HG03108 (cell line): Measurements from ENCODE around the gene SHMT2.

ENCODE experiments used
- ATAC-seq: cut with Tn5 transposase; IDR thresholded peaks from one replicate; pipeline ENCODE4 v1.9.1; 2021; ENCODE audit warnings: moderate library complexity; ENCODE audit not compliant: unreplicated experiment

Gene SHMT2

DNA sequence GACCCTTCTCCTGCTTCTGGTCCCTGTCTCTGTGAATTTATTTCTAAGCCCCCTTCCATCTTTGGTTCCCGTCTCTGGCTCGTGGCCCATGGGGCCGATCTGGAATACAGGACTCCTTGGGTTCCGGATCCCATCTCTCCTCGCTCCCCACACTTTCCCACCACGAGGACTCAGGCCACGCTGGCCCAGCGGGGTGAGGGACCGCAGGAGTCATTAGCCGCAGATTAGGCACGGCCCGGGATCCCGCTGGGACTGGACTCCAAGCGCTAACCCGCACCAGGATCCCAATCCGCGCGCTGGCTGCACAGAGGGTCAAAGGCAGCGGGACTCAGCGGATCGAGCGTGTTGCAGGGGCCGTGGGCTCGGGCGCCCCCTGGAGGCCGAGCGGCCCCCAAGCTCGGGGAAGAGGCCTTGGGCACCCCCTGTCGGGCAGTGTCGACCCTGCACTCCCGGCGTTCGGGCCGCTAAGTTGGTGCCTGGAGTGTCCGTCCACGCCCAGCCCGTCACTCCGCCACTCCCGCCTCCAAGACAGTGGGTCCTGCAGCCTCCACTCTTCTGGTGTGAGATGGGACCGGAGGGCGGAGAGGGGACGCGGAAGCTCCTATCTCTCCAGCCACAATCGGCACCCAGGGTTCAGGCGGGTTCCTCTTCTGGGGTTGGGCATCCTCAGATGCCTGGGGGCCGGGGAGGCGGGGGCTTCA lies 9.5 kb downstream of the SHMT2 start:
- peak; percentile 43 for ATAC-seq

DNA sequence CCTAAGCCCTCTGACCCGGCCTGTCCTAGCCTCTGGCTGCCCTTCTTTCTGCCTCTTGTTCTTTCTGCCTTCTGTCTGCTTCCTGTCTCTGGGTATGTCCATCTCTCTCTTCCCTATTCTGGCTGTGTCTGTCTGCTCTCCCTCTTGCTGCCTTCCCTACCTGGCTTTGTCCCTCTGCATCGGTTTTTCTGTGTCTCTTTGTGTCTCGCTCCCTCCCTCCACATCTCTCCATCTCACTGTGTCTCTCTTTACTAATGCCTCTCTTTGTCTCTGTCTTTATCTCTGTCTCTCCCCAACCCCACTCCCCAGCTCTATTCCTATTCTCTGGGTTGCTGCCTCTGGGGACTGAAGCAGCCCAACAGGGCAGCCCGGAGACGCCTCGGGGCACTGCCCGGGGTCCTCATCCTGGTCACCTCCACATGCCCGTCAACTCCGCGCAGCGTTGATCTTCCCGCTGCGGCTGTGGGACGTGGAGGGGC lies 10.1 kb downstream of the SHMT2 start:
- ATAC-seq, result no peak

GRCh38 chr12:57240066-57240921 lies 10.8 kb downstream of the SHMT2 start:
- ATAC-seq, result no peak

GRCh38 chr12:57240926-57241401 lies 11.5 kb downstream of the SHMT2 start:
- no peak for ATAC-seq

DNA sequence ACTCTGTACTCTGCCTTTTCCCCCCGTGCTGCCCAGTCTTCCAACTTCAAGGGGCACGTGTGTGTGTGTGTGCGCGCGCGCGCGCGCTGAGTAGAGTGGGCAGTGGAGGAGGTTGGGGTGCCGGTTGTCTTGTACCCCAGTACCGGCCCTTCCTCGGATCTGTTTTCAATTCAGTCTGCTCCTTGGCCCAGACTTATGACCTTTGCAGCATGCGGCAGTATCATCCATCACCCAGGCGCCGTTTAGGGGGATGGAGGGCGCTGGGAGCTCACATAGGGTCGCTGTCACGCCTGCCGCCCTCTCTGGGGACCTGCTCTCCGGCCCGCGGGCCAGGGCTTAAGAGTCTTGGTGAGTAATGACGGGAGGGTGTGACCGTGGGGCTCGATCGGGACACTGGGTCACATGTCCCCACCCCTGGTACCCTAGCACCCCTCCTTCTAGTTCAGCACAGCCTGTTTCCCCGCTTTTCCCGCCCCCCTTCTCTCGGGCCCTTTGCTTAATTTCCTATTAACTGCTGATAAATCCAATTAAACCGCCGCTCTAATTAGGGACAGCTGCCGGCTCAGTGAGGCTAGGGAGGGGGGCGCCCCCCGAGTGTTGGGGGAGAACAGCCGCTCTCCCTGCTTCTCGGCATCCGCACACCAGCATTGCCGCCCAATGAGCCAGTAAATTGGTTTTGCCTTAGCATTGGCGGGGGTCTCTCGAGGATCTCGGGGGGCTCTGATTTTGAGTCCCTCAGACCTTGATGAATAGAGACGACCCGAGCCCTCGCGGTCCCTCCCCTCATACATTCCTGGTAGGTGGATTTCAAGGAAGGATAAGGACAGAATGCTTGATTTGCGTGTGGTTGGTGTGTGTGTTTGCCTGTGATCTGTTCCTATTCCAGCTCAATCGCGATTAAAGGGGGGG lies 12.1 kb downstream of the SHMT2 start:
- no peak for ATAC-seq

DNA sequence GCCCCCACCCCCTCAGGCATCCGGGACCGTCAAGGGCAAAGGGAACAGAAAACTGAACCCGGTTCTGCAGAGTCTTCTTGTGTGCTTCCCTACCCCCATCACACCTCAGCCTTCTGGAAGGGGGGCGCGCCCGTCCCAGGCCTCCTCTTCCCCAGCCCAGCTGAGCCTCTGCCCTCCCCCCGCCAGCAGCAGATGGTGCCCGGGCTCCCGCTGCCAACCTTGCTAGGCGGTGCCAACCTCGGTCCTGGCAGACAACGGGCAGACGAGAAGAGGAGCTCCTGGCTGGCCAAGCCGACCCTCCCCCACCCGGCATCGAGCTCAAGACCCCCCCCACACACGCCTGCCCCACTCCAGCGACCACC lies 12.8 kb downstream of the SHMT2 start:
- no peak for ATAC-seq

GRCh38 chr12:57242691-57243454 lies 13.4 kb downstream of the SHMT2 start:
- no peak for ATAC-seq

DNA sequence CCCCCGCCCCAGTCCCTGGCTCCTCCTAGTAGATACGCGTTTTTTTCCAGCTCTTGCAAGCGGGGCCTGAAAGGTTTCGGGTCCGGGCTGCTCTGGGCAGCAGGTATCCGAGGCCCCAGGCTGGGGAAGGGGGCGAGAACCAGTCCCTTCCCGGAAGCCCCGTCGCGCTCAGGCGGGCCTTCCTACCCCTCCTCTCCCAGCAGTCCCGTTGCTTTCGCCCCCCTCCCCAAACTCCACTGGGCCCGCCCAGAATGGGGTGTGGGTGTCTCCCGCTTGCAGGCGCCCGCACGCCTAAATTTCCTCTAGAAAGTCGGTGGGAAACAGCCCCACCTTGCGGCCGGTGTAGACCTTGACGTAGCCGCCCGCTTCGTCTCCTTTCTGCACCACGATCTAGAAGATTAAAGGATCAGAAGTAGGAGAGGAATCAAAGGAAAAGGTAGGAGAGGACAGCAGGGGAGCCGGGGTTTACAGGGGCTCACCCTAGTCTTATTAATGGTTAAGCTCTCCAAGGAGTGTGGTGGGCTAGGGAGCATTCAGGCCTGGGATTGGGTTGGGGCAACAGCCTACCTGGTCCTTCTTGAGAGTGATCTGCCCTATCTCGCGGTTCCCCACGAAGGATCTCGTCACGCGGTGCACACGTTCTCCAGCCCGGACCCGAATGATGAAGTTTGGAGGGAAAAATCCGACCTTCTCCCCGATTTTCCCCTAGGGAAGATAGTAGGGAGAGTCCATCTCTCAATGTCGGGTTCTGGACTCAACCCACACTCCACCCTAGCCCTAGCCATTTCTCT lies 14.2 kb downstream of the SHMT2 start:
- ATAC-seq, result no peak

GRCh38 chr12:57244312-57244696 lies 14.8 kb downstream of the SHMT2 start:
- no peak for ATAC-seq

DNA sequence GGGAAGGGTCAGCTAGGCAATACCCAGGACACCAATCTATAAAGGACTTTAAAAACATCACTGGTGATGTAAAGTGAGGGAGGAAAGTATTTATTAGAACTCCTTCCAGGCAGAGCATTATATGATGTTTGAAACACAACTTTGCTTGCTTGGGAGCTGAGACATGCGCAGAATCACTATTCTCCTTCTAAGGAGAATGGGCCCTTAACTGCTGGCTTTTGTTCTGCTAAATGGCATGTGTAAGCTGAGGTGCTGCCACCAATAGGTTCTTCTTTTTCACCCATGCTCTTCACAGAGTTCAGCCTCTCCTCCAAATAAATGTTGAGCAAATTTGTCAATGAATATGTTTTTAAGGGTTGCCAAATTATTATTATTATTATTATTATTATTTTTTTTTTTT lies 17.5 kb downstream of the SHMT2 start:
- ATAC-seq, result no peak

GRCh38 chr12:57248934-57249742 lies 19.6 kb downstream of the SHMT2 start:
- ATAC-seq, result no peak

DNA sequence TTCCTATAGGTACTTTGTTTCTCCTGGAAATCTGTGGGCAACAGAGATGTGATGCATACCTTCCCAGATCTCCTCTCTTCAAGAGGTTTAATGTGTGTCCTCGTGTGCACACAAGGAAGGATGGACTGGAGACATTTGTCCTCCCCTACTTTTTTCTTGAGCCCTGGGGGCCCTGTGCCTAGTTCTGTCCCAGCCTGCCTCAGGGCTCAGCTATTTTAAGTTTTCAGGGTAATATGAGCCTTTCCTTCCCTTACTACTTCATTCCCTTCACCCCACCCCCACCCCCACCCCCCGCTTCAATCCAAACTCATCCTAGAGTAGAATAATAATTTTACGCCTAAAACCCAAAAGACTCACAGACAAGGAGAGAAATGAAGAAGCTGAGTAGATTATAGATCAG lies 21.0 kb downstream of the SHMT2 start:
- ATAC-seq, result no peak

DNA sequence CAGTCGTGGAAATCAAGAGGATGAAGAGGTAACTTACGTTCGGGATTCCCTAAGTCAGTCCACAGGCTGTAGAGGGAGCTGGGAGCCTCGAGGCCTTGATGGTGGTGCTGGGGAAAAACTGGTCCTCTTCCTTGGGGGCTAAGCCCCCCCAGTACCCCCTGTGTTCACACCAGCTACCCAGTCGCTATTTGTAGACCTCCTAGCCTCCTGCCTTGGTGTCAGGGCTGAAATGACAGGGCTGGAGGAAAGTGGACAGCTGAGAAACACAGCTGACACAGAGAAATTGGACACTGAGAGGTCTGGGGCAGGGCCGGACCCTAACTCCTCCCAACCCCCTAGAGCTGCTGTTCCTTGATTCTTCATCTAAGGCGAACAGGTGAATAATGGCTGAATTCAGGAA lies 21.4 kb downstream of the SHMT2 start, which contains the start of gene STAC3:
STAC3 (minus strand) TSS at position 232 of the 400 bp plus-strand sequence. CDS start 1,551 bp downstream, outside the sequence.
- ATAC-seq, result no peak

DNA sequence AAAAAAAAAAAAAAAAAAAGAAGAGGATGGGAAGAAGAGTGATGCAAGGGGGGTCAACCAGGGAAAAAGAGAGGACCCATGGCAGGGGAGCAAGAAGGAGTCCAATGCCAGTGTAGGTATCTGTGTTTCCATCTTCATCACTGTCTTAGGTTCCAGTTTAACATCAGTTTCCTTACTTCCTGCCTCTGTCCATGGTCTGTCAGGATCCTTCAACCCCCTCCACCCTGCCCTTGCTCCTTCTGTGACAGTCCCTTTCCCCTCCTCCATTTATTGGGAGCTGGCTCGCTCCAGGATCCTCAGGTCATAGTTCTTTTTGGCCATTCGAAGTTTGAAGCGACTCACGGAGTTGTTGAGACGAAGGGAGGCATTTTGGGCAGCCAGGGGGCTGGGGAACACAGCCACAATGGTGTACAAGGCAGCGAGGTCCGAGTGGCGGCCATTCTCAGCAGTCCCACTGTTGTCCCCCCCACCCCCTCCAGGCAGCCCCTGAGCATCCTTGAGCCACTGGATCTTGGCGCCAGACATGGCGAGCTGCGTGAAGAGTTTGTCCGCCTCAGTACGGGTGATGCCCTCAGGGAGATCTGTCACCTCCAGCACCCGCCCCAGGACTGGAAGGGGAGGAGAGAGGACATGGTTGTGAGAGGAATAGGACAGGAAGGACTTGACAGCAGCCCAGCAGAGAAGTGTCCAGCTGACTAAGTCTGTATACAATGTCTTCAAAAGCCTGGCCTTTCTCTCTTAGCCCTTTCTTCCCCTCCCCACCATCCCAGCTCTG lies 25.2 kb downstream of the SHMT2 start:
- ATAC-seq, result no peak

GRCh38 chr12:57255916-57256315 lies 26.4 kb downstream of the SHMT2 start:
- ATAC-seq, result no peak

DNA sequence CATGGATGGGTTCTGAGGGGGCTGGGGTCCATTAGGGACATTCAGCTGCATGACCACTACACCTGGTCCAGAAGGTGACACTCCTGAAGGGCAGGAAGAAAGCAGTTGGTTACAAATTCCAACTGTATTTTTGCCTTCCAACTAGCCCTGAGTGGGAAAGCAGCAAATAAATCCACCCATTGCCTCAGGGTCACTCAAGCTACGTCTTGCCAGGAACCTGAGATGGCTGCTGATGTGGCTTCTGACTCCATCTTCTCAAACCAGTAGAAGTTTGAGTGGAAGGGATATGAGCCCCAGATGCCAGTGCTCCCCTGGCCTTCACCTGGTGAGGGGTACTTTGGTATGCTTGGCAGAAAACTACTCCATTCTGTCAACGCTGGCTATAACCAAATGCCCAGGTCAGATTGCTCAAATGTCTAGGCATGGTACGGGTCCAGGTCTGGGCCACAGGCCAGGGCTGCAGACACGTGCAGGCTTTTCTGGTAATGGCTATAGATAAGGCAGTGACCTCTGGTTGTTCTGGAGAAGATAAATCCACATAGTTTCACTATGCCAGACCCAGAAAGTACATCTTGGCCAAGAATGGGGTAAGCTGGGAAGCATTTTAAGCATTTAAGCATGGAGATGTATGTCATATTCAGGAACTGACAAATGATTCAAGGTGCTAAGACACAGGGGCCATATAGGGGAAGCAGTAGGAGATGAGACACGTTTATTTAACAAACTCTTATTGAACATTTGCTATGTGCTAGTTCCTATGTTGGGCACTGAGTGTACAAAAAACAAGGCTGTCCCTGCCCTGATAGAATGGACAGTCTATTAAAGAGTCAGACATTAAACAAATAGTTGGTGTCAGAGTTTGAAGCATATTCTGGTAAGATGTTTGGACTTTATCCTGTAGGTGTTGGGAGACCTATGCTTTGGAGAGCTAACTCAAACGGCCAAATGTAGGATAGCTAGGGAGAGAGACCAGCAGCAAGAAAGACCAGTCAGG lies 29.8 kb downstream of the SHMT2 start:
- no peak for ATAC-seq

- ATAC-seq, result no peak
Measured at GRCh38 chr12:57260366-57260765, 30.9 kb downstream of the SHMT2 start.
